Right lobe of liver (tissue), 6 donors: ENCODE measurements around the gene CITED4. TPM values are rescaled to one million over a fixed set of nuclear protein-coding genes. Genes with fewer than 3 reads are reported as not detected.

ENCODE experiments used
- ATAC-seq, 4 donors: fragments of 200-7000 bp; cut with Tn5 transposase; one replicate each; pipeline ENCODE4 v1.9.1; 2020; ENCODE audit warnings: mild to moderate bottlenecking in 4 of 4, moderate library complexity in 4 of 4
- DNase-seq, 3 donors: peaks; one replicate each; pipeline ENCODE4 v3.0.0-alpha.2; 2020
- H3K27ac ChIP-seq, 3 donors: fragments of 200-600 bp; one replicate each; pipeline ENCODE4 v1.8.0; 2022
- H3K27me3 ChIP-seq, 2 donors: fragments of 200-600 bp; one replicate each; pipeline ENCODE4 v1.8.0; 2022
- H3K36me3 ChIP-seq, 4 donors: fragments of 200-600 bp; sonication (generic) in 1 of 4; one replicate each; pipeline versions ENCODE4 v1.5.1 to v1.8.0; 2017 to 2022; ENCODE audit warnings: control low read depth in 1 of 4
- H3K4me1 ChIP-seq, 4 donors: fragments of 200-600 bp; sonication (generic) in 1 of 4; one replicate each; pipeline versions ENCODE4 v1.5.1 to v1.8.0; 2017 to 2022; ENCODE audit warnings: control low read depth in 1 of 4
- H3K4me3 ChIP-seq, 3 donors: fragments of 200-600 bp; one replicate each; pipeline ENCODE4 v1.8.0; 2022
- H3K9me3 ChIP-seq, 4 donors: fragments of 200-600 bp; sonication (generic) in 1 of 4; one replicate each; pipeline versions ENCODE4 v1.5.1 to v1.8.0; 2017 to 2022; ENCODE audit warnings: control low read depth in 1 of 4
- CTCF ChIP-seq, 4 donors: fragments of 200-600 bp in 3 of 4; fragments of 450-650 bp in 1 of 4; IDR thresholded peaks; one replicate each; pipeline versions ENCODE4 v1.5.1 to v1.8.0; 2016 to 2022; ENCODE audit warnings: antibody characterized with exemption in 4 of 4, mild to moderate bottlenecking in 2 of 4
- POLR2A ChIP-seq: fragments of 450-650 bp; IDR thresholded peaks from one replicate; pipeline ENCODE4 v1.6.1; 2017; ENCODE audit warnings: antibody characterized with exemption, mild to moderate bottlenecking
- WGBS: methylation state at CpG from one replicate; pipeline ENCODE4 v1.1.6; 2018; ENCODE audit warnings: low coverage, low lambda C conversion rate; ENCODE audit not compliant: insufficient coverage; ENCODE audit errors: missing lambda C conversion rate; 5-methylcytosine and 5-hydroxymethylcytosine counted together
- intact Hi-C, 2 donors: fragments of 100-400 bp; cut with DNase I; formaldehyde crosslinking; loops; one replicate each; pipeline versions ENCODE4 v1.11.2 to v1.14.1; 2022
- total RNA-seq, 6 experiments: library from RNA; depleted of rRNA in 2 of 6; stranded (reverse); fragments of >200 nt in 2 of 6; fragmentation: NEBNext Ultra II Directional in 3 of 6; extraction: Animal tissue kit (Norgen Biotek cat#: 25700) in 3 of 6; gene quantifications; one replicate each; pipeline versions ENCODE4 v1.1.0 to v1.2.4, GENCODE V29; 2016 to 2023
- donor health status: DM: no; HTN: yes; CAD: no.
- donor health status: DM: no; HTN: no; CAD: no.
- donor health status: DM: no; HTN: no; CAD: no.
- donor health status: DM: no; HTN: yes; CAD: no.
- donor health status: DM: no; HTN: yes; CAD: no.

The CITED4 gene
- total RNA-seq, 6 experiments from 2014 or later = 19.0 to 116 (median 25.8) TPM

GRCh38 chr1:40834968-40835545 is 27.1 kb downstream of the CITED4 start:
- TF ChIP-seq POLR2A (no peak), CTCF (IDR thresholded peaks at IDR 0.05) (no peak)
- Histone ChIP-seq H3K4me1 (no peaks in the 10 kb centered on the region), H3K4me3 (no peak overlapping the region), H3K9me3 (no peaks in the 10 kb centered on the region), H3K36me3 (no peaks in the 10 kb centered on the region), H3K27me3 (no peaks in the 10 kb centered on the region), H3K27ac (no peak overlapping the region)
- DNase-seq (no peak), ATAC-seq (no peak)
- intact Hi-C loops = no loop called here
- WGBS = 90% methylated on average over 2 of the region's 11 CpGs

- 60% methylated on average over 1 of the region's 1 CpG for WGBS
- intact Hi-C loops = no loop called here
- no peaks in the 10 kb centered on the region for H3K27me3 ChIP-seq
- no peak overlapping the region for H3K27ac ChIP-seq
- H3K4me1 ChIP-seq = no peaks in the 10 kb centered on the region
- no peaks in the 10 kb centered on the region for H3K36me3 ChIP-seq
- no peak for TF ChIP-seq POLR2A
- TF ChIP-seq CTCF (IDR thresholded peaks at IDR 0.05) = no peak
- ATAC-seq (no peak), DNase-seq (no peak)
- no peaks in the 10 kb centered on the region for H3K9me3 ChIP-seq
- H3K4me3 ChIP-seq = no peak overlapping the region
Observed at GRCh38 chr1:40833979-40834378, 28.2 kb downstream of the CITED4 start.

- no peaks in the 10 kb centered on the region for H3K4me1 ChIP-seq
- no peaks in the 10 kb centered on the region for H3K36me3 ChIP-seq
- no peak overlapping the region for H3K4me3 ChIP-seq
- DNase-seq (no peak), ATAC-seq (no peak)
- H3K9me3 ChIP-seq = no peaks in the 10 kb centered on the region
- no peak overlapping the region for H3K27ac ChIP-seq
- intact Hi-C loops = no loop called here
- no peak for TF ChIP-seq CTCF (IDR thresholded peaks at IDR 0.05)
- TF ChIP-seq POLR2A = no peak
- no peaks in the 10 kb centered on the region for H3K27me3 ChIP-seq
- WGBS = 91% methylated on average over 6 of the region's 22 CpGs
Observed at GRCh38 chr1:40831001-40831732, 31.0 kb downstream of the CITED4 start.

- no peaks in the 10 kb centered on the region for H3K4me1 ChIP-seq
- no peak overlapping the region for H3K27ac ChIP-seq
- ATAC-seq (no peak), DNase-seq (no peak)
- no peak overlapping the region for H3K4me3 ChIP-seq
- no peak for TF ChIP-seq POLR2A
- TF ChIP-seq CTCF (IDR thresholded peaks at IDR 0.05) = no peak
- no peaks in the 10 kb centered on the region for H3K36me3 ChIP-seq
- intact Hi-C loops = no loop called here
- 100% methylated on average over 1 of the region's 13 CpGs for WGBS
- no peaks in the 10 kb centered on the region for H3K27me3 ChIP-seq
- H3K9me3 ChIP-seq = no peaks in the 10 kb centered on the region
Observed at GRCh38 chr1:40830419-40830943, 31.7 kb downstream of the CITED4 start.
